ENCODE results near the gene AMN1. TPM values are rescaled to one million over a fixed set of nuclear protein-coding genes. Genes with fewer than 3 reads are reported as not detected.
A peak's percentile ranks its signal among the peaks of the same experiment; 100 is the strongest.

Gene AMN1
- total and polyA plus RNA-seq, 2 of the 13 experiments (the other 11 are each of a cell fraction or from before 2014, with no cell fraction given): 7.5 to 26.5 TPM

GRCh38 chr12:31728917-31729640 lies at the start of gene AMN1 (continued):
- TF ChIP-seq ARHGAP35 (CRISPR knock-in tag; IDR thresholded peaks at IDR 0.05; ENCODE audit: borderline replicate concordance) (peak; percentile 52; the same call in 1 of the 2 replicates), ZNF510 (CRISPR knock-in tag; IDR thresholded peaks at IDR 0.05; ENCODE audit: low read depth) (peak; percentile 57; the same call in 1 of the 2 replicates), MBNL3 (CRISPR knock-in tag; conservative IDR thresholded peaks at IDR 0.05) (no peak), SRSF1 (optimal IDR thresholded peaks at IDR 0.05; ENCODE audit: low read depth, low read length) (peak; percentile 54), ETV5 (CRISPR knock-in tag; IDR thresholded peaks at IDR 0.05; ENCODE audit: borderline replicate concordance) (no peak), IRX3 (CRISPR knock-in tag; IDR thresholded peaks at IDR 0.05; ENCODE audit: borderline replicate concordance, low read depth) (no peak), MBD4 (IDR thresholded peaks at IDR 0.05; ENCODE audit: borderline replicate concordance, low read length) (no peak), MAFF (IDR thresholded peaks at IDR 0.05; ENCODE audit: low read depth, low read length) (no peak), ZNF574 (CRISPR knock-in tag; IDR thresholded peaks at IDR 0.05) (peak; percentile 79), SMAD9 (CRISPR knock-in tag; IDR thresholded peaks at IDR 0.05) (no peak), ARNT2 (CRISPR knock-in tag; IDR thresholded peaks at IDR 0.05; ENCODE audit: low read depth) (peak; percentile 67; the same call in 1 of the 2 replicates), ZNF337 (CRISPR knock-in tag; IDR thresholded peaks at IDR 0.05; ENCODE audit: borderline replicate concordance, low read depth) (no peak), SP5 (CRISPR knock-in tag; IDR thresholded peaks at IDR 0.05; ENCODE audit: borderline replicate concordance, low read depth) (peak; percentile 64; the same call in 1 of the 2 replicates), ZNF275 (CRISPR knock-in tag; IDR thresholded peaks at IDR 0.05; ENCODE audit: borderline replicate concordance) (0 out of 2 replicates have a peak, but pooled peaks have one; percentile 52), SIN3A (IDR thresholded peaks at IDR 0.05; ENCODE audit: borderline replicate concordance, low read depth, low read length) (0 out of 2 replicates have a peak, but pooled peaks have one; percentile 7), HOXA3 (CRISPR knock-in tag; IDR thresholded peaks at IDR 0.05) (peak; percentile 90), MIER3 (CRISPR knock-in tag; IDR thresholded peaks at IDR 0.05; ENCODE audit: borderline replicate concordance) (peak; percentile 50; the same call in 1 of the 2 replicates), KAT7 (CRISPR knock-in tag; IDR thresholded peaks at IDR 0.05; ENCODE audit: borderline replicate concordance) (peak; percentile 24; the same call in 1 of the 2 replicates), ZSCAN29 (CRISPR knock-in tag; conservative IDR thresholded peaks at IDR 0.05) (peak; percentile 50; the same call in 1 of the 2 replicates), ZBTB26 (CRISPR knock-in tag; IDR thresholded peaks at IDR 0.05; ENCODE audit: borderline replicate concordance) (peak; percentile 52; the same call in 1 of the 2 replicates), ZNF276 (CRISPR knock-in tag; IDR thresholded peaks at IDR 0.05; ENCODE audit: low read depth) (peak; percentile 34; the same call in 1 of the 2 replicates), TARDBP (CRISPR knock-in tag; IDR thresholded peaks at IDR 0.05) (peak; percentile 81)

Measured in HepG2 (cell line).